Omental fat pad (tissue), 4 donors: ENCODE measurements around the gene RALGAPB. TPM values are rescaled to one million over a fixed set of nuclear protein-coding genes. Genes with fewer than 3 reads are reported as not detected.
"Not testable (repeated sequence)": the region's sequence is repeated elsewhere in the genome, so short reads cannot be mapped to it uniquely, and the experiment has no call there.

ENCODE experiments used
- ATAC-seq: fragments of 150-250 bp; one replicate; pipeline ENCODE4 v1.9.1; 2016; ENCODE audit warnings: mild to moderate bottlenecking, moderate library complexity; ENCODE audit not compliant: low FRiP score
- DNase-seq: peaks from one replicate; pipeline ENCODE4 v3.0.0-alpha.2; 2019; ENCODE audit warnings: low spot score
- total RNA-seq, 4 donors: library from RNA; depleted of rRNA; stranded (reverse); fragments of >200 nt; gene quantifications; one replicate each; pipeline ENCODE4 v1.1.0, GENCODE V29; 2016
- TF ChIP-seq, protein P1 (sequence below), 3 donors: fragments of 450-650 bp; IDR thresholded peaks; one replicate each; pipeline ENCODE4 v1.5.1; 2016 to 2017; ENCODE audit warnings: antibody characterized with exemption in 3 of 3, mild to moderate bottlenecking in 3 of 3, moderate library complexity in 2 of 3

The RALGAPB gene
- total RNA-seq, 4 donors from 2014 or later = 27.1 to 39.9 (median 32.3) TPM

DNA sequence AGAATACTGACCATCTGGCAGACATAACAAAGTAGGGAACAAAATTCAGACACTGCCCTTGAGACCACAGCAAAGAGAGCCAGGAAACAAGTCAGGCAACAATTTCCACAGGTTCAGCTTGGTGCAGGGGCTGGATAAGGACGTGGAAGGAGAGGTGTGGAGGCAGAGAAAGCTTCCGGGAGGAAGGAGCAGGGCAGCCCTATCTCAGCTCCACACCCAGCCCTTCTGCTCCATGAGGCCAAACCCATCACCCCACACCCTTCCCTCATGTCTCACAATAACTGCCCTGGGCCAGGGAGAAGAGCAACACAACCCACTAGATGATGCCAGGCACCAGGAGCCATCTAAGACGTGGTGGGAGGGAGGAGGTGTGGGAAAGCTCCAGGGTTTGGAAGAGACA is 43.3 kb upstream of the RALGAPB start:
- TF ChIP-seq, protein P1, sequence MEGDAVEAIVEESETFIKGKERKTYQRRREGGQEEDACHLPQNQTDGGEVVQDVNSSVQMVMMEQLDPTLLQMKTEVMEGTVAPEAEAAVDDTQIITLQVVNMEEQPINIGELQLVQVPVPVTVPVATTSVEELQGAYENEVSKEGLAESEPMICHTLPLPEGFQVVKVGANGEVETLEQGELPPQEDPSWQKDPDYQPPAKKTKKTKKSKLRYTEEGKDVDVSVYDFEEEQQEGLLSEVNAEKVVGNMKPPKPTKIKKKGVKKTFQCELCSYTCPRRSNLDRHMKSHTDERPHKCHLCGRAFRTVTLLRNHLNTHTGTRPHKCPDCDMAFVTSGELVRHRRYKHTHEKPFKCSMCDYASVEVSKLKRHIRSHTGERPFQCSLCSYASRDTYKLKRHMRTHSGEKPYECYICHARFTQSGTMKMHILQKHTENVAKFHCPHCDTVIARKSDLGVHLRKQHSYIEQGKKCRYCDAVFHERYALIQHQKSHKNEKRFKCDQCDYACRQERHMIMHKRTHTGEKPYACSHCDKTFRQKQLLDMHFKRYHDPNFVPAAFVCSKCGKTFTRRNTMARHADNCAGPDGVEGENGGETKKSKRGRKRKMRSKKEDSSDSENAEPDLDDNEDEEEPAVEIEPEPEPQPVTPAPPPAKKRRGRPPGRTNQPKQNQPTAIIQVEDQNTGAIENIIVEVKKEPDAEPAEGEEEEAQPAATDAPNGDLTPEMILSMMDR (IDR thresholded peaks at IDR 0.05) = no peak
- DNase-seq (no peak), ATAC-seq (no peak)

DNA sequence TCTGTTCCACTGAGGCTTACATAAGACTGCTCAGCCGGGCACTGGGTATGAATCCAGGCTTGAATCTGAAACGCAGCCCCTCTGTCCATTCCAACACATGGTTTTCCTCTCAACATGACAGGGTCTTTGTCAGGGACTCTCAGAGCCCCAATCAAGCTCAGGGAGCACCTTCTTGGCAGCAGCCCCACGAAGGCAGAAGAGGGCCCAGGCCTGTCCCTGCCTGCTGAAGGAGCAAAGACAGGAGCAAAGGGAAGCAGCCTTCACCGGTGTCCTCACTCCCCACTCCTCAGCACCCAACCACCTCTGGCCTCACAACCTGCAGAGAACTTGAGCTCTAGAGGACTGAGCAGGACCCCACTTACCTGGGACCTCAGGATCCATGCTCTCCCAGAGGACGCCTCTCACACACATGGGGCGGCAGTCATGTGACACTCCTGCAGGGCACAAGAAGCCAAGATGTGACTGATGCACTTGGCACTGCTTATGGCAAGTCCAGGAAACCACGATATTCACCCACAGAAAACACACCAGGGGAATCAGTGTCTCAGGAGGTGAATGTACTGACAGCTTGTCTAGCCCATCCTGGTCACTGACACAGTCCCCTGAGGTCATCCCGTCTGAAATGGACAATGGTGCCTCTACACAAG is 41.8 kb upstream of the RALGAPB start:
- DNase-seq (no peak), ATAC-seq (no peak)
- TF ChIP-seq, protein P1 (IDR thresholded peaks at IDR 0.05) = no peak

DNA sequence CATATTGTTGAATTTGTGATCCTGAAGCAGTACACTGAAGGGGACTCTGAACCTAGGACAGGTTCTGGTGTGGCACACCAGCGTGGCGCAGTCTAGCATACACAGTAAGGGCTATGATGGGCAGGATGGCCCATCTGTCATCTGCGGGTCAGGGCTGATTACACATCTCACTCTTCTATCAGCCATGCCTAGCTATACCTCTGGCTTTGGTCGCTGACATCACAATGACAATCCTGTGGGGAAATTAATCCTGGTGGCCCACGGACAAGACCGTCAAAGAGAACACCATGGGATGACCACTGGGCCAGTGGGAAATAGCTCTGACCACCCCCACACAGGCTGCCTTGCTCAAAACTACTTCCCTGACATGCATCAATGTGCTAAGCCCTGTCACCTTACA is 40.4 kb upstream of the RALGAPB start:
- TF ChIP-seq, protein P1 (IDR thresholded peaks at IDR 0.05) = no peak
- DNase-seq (no peak), ATAC-seq (no peak)

DNA sequence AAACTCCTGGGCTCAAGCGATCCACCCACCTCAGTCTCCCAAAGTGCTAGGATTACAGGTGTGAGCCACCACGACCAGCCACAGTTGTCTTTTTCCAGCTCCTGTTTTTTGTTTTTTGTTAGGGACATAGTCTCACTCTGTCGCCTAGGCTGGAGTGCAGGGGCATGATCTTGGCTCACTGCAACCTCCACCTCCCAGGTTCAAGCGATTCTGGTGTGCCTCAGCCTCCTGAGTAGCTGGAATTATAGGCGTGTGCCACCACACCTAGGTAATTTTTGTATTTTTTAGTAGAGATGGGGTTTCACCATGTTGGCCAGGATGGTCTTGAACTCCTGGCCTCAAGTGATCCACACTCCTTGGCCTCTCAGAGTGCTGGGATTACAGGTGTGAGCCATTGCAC is 39.8 kb upstream of the RALGAPB start:
- ATAC-seq, DNase-seq: not testable (repeated sequence)

DNA sequence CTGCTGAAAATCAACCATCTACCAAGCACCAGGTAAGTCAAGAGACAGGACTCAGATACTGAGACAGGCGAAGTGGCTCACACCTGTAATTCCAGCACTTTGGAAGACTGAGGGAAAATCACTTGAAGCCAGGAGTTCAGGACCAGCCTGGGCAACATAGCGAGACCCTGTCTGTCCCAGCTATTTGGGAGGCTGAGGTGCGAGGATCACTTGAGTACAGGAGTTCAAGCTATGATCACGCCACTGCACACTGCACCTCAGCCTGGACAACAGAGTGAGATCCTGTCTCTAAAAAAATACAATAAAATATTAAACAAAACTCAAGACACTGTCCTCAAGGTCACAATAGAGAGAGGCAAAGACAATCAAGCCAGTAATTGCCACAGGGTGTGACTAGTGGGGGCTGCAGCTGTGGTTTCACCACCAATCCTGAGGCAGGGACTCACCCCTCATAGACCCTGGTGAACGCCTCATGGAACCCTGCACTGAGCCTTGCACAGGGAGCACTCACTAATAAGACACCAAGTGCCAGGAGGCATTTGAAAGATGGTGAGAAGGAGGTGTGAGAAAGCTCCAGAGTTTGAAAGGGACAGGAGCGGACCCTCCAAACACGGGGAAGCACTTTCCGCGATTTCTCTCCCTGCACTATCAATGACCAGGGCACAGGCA is 39.2 kb upstream of the RALGAPB start:
- TF ChIP-seq, protein P1 (IDR thresholded peaks at IDR 0.05) = no peak
- ATAC-seq = no peak
- no peak for DNase-seq

DNA sequence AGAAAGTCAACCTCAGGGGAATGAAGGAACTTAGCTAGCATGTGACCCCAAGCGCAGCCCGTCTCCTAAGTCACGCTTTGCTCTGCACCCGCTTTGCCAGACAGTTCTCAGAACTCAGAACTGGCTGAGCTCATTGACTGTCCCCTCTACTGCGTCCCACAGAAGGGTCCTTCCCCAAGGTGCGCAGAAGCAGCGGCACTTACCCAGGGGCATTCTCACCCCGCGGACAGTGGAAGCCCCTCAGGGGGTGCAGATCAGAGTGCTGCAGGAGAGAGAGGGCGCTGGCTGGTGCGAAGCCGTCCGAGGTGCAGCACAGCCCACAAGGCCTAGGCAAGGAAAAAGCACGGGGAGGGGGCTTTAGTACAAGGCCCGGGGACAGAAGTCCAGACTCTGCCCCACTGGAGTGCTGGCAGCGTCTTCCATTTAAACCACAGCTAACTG is 38.3 kb upstream of the RALGAPB start:
- ATAC-seq (peak; percentile 26), DNase-seq (no peak)
- TF ChIP-seq, protein P1 (IDR thresholded peaks at IDR 0.05) = no peak

DNA sequence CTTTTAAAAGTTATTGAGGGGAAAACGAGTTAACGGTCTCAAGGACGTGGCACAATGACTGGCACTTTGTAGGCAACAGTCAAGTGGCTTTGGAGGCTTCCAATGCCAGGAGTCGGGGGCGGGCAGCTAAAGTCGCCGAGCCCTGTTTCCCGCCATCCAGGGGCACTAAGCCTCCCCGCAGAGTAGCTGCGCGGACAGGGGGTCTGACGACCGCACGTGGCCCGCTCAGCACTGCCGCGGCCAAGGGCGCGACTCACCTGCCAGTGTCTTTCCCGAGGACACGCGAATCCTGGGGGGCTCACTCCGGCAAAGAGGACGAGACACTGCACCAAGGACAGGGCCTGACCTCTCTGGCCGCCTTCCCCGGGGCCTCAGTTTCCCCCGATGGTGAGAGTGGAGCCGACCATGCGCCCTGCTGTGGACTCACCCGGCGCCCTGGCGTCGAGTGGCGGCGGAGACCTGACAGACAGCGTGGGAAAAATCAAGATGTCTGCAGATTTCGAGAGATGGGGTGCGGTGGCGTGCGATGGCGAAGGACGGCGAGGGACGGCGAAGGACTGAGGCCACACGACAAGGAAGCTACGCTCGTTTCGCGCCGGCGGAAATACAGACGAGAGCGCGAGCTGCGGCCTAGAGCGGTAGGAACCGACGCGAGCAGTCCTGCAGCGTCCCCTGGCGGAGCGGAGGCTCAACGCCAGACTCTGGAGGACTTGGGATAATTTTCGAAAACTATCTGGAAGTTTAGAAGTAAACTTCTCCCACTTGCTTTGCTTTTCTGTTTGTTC is 37.7 kb upstream of the RALGAPB start, which contains the start of gene SNHG17:
SNHG17 (minus strand) TSS at position 559 of the 785 bp plus-strand sequence.
- TF ChIP-seq, protein P1 (IDR thresholded peaks at IDR 0.05) = peak in 2 of 3 donors; percentile 99
- ATAC-seq (peak; percentile 84), DNase-seq (peak; percentile 87)
